Endothelial cell of coronary artery (primary cell): Measurements from ENCODE around the gene MOG. TPM values are rescaled to one million over a fixed set of nuclear protein-coding genes. Genes with fewer than 3 reads are reported as not detected.

Experiments
- total RNA-seq: library from RNA; depleted of rRNA; stranded (reverse); fragments of >200 nt; gene quantifications from 2 replicates; pipeline ENCODE4 v1.2.3, GENCODE V29; 2014

MOG gene
- not detected in 2 replicates for total RNA-seq

DNA sequence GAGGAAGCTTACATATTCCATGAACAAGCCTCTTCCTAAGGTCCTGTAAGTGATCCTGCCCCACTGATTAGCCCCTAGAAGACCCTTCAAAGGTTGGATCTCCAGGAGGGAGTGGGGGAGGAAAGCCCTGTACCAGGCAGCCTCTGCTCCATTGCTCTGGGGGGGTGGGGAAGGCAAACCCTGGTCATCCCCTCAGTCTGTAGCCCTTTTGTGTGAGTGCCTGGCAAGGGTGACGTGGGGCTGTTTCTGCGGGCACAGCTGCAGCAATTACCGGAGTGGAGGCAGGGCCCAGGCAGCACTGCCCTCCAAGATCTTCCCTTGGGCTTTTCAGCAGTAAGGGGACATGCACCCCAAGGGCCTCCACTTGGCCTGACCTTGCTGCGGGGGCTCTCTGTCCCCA lies at the start of gene MOG:
MOG (plus strand) TSS at position 295 of the 400 bp plus-strand sequence. CDS start 118 bp downstream, outside the sequence.

DNA sequence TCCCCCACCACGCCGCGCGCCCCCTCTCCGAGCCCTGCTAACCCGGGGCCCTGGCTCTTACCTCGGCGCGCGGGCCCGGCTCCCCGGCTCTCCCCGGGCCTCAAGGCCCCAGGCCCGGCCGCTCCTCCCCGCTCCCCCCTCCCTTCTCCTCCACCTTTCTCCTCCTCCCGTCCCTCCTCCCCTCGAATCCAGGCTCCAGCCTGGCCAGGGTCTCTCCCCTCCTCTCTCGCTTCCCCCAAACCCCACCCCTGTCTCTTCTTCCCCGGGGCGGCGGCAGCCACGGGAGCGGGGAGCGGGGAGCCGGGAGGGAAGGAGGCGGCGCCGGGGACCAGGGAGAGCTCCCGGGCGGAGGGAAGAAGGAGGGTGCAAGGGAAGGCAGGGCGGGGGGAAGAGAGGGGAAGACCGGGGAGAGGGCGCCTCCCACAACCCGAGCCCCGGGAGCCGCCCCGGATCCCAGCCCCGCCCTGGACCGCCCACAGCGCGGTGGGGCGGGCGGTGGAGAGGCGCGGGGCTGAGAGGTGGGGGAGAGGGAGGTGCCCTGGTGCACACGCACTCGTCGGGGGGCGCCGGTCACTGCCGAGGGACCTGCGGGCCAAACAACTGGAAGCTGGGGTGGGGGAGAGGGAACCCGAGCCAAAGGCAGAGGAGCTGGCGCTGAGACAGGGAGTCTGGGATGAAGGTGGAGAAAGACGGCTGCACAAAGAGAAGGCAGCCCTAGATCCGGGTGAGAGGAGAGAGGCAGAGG lies 23.9 kb upstream of the MOG start, which contains the start of gene GABBR1:
GABBR1 (minus strand) TSS at position 395 of the 745 bp plus-strand sequence. CDS start 798 bp downstream, outside the sequence.

GRCh38 chr6:29680904-29681303 lies 24.0 kb downstream of the MOG start, which contains the start of gene ZFP57:
Gene ZFP57 (minus strand): TSS chr6:29681152. CDS start chr6:29677003, 4,149 bp downstream.

Other genes with a start within 250 kb of the MOG start
- gene OR12D1, start 242.2 kb upstream of the MOG start, total RNA-seq: not detected in 2 replicates
- gene OR10C1, start 217.8 kb upstream of the MOG start, total RNA-seq: not detected in 2 replicates
- gene OR11A1, start 200.0 kb upstream of the MOG start, total RNA-seq: not detected in 2 replicates
- not detected in 2 replicates for gene OR2H1, start 199.9 kb upstream of the MOG start, total RNA-seq
- not detected in 2 replicates for gene MAS1L, start 169.1 kb upstream of the MOG start, total RNA-seq
- 1.2 and 4.9 TPM in 2 replicates for gene UBD, start 97.4 kb upstream of the MOG start, total RNA-seq
- gene OR2H2, start 72.0 kb upstream of the MOG start, total RNA-seq: not detected in 2 replicates
- 8.5 and 13.6 TPM in 2 replicates for gene GABBR1, start 23.9 kb upstream of the MOG start, total RNA-seq
- 0.99 TPM in 1 of 2 replicates, not detected in the other for gene ZFP57, start 24.1 kb downstream of the MOG start, total RNA-seq
- 5.4 and 17.4 TPM in 2 replicates for gene HLA-F, start 66.3 kb downstream of the MOG start, total RNA-seq
- not detected in 2 replicates for gene HLA-G, start 170.7 kb downstream of the MOG start, total RNA-seq